ENCODE data around the gene BCL2. TPM values are rescaled to one million over a fixed set of nuclear protein-coding genes. Genes with fewer than 3 reads are reported as not detected.

The BCL2 gene
- total RNA-seq, 1 donor from 2014 or later = 14.1 TPM

GRCh38 chr18:63284827-63285733 lies 34.5 kb downstream of the BCL2 start:
- peaks cover 3% of the 10 kb centered on the region for H3K4me1 Mint-ChIP-seq
- no peaks in the 10 kb centered on the region for H3K27me3 Mint-ChIP-seq (ENCODE audit: low read depth)
- no peak overlapping the region for H3K27ac Mint-ChIP-seq (ENCODE audit: unreplicated experiment)
- DNase-seq (ENCODE audit: low read depth, low spot score) = no peak
- H3K9me3 Mint-ChIP-seq = no peaks in the 10 kb centered on the region
- TF ChIP-seq CTCF (conservative IDR thresholded peaks at IDR 0.05) = no peak
- H3K36me3 Mint-ChIP-seq (ENCODE audit: low read depth) = peaks cover 3% of the 10 kb centered on the region
- no peak overlapping the region for H3K4me3 Mint-ChIP-seq

GRCh38 chr18:63284173-63284799 lies 35.3 kb downstream of the BCL2 start:
- Mint-ChIP-seq H3K4me1 (no peaks in the 10 kb centered on the region), H3K4me3 (no peak overlapping the region), H3K36me3 (ENCODE audit: low read depth) (peaks cover 3% of the 10 kb centered on the region), H3K27me3 (ENCODE audit: low read depth) (no peaks in the 10 kb centered on the region), H3K9me3 (no peaks in the 10 kb centered on the region), H3K27ac (ENCODE audit: unreplicated experiment) (no peak overlapping the region)
- TF ChIP-seq CTCF (conservative IDR thresholded peaks at IDR 0.05) = no peak
- no peak for DNase-seq (ENCODE audit: low read depth, low spot score)

GRCh38 chr18:63283305-63284094 lies 36.1 kb downstream of the BCL2 start:
- no peaks in the 10 kb centered on the region for H3K27me3 Mint-ChIP-seq (ENCODE audit: low read depth)
- H3K4me1 Mint-ChIP-seq = no peaks in the 10 kb centered on the region
- H3K4me3 Mint-ChIP-seq = no peak overlapping the region
- no peak overlapping the region for H3K27ac Mint-ChIP-seq (ENCODE audit: unreplicated experiment)
- no peak for TF ChIP-seq CTCF (conservative IDR thresholded peaks at IDR 0.05)
- peaks cover under 1% of the 10 kb centered on the region for H3K9me3 Mint-ChIP-seq
- DNase-seq (ENCODE audit: low read depth, low spot score) = no peak
- H3K36me3 Mint-ChIP-seq (ENCODE audit: low read depth) = peaks cover 4% of the 10 kb centered on the region

GRCh38 chr18:63282793-63283192 lies 36.8 kb downstream of the BCL2 start:
- no peak for DNase-seq (ENCODE audit: low read depth, low spot score)
- peaks cover 3% of the 10 kb centered on the region for H3K9me3 Mint-ChIP-seq
- no peak overlapping the region for H3K4me3 Mint-ChIP-seq
- TF ChIP-seq CTCF (conservative IDR thresholded peaks at IDR 0.05) = no peak
- peaks cover 7% of the 10 kb centered on the region for H3K36me3 Mint-ChIP-seq (ENCODE audit: low read depth)
- H3K27me3 Mint-ChIP-seq (ENCODE audit: low read depth) = no peaks in the 10 kb centered on the region
- H3K27ac Mint-ChIP-seq (ENCODE audit: unreplicated experiment) = no peak overlapping the region
- H3K4me1 Mint-ChIP-seq = no peaks in the 10 kb centered on the region

- H3K36me3 Mint-ChIP-seq (ENCODE audit: low read depth) = peaks cover 2% of the 10 kb centered on the region
- H3K27me3 Mint-ChIP-seq (ENCODE audit: low read depth) = no peaks in the 10 kb centered on the region
- H3K9me3 Mint-ChIP-seq = peaks cover 1% of the 10 kb centered on the region
- no peak overlapping the region for H3K4me3 Mint-ChIP-seq
- no peak for TF ChIP-seq CTCF (conservative IDR thresholded peaks at IDR 0.05)
- no peak overlapping the region for H3K27ac Mint-ChIP-seq (ENCODE audit: unreplicated experiment)
- peaks cover 1% of the 10 kb centered on the region for H3K4me1 Mint-ChIP-seq
- no peak for DNase-seq (ENCODE audit: low read depth, low spot score)
Measured at GRCh38 chr18:63273222-63273927, 46.2 kb downstream of the BCL2 start.
